K562 (cell line): ENCODE data around the gene PLK5. TPM values are rescaled to one million over a fixed set of nuclear protein-coding genes. Genes with fewer than 3 reads are reported as not detected.

Experiments
- ATAC-seq: fragments of 200-7000 bp; cut with Tn5 transposase; 3 replicates; pipeline ENCODE4 v1.9.1; 2020; ENCODE audit warnings: moderate library complexity
- BruUV-seq: library from RNA; stranded (reverse); fragments of 400-500 nt; replicated peaks from 2 replicates; lab custom pipeline; 2021; lab: Mats Ljungman, UMichigan
- CTCF ChIA-PET: fragments of 300-600 bp; formaldehyde crosslinking; extraction: SDS; loops from one replicate; lab custom pipeline; 2021; ENCODE audit warnings: low intra/inter-chr PET ratio; lab: Yijun Ruan, JAX
- POLR2A ChIA-PET: fragments of 300-600, 350-650 bp; sonication (Branson Sonifier 250); formaldehyde crosslinking; extraction: SDS; loops from one replicate; lab custom pipeline; 2021; ENCODE audit warnings: antibody characterized with exemption, inconsistent platforms; lab: Yijun Ruan, JAX
- DNase-seq, 4 experiments: peaks; one replicate each; pipeline versions ENCODE4 v3.0.0 to v3.0.0-alpha.2; 2011 to 2018; ENCODE audit warnings: low spot score in 3 of 4, mixed read lengths in 3 of 4; ENCODE audit errors: extremely low read depth in 1 of 4
- FAIRE-seq: peaks from 2 replicates; lab custom pipeline; 2011; peaks lifted over from hg19 to GRCh38; lab: Jason Lieb, UNC
- H2AFZ ChIP-seq: 2 replicates; pipeline ENCODE4 v1.6.0; 2011; ENCODE audit warnings: low read depth, low read length, control low read depth, inconsistent platforms
- H3K27ac ChIP-seq: fragments of 200-600 bp; 3 replicates; pipeline ENCODE4 v1.8.0; 2011; ENCODE audit warnings: low read depth, mild to moderate bottlenecking, control low read depth, inconsistent platforms, low read length, moderate library complexity, mixed read lengths; ENCODE audit errors: extremely low read depth
- H3K27me3 ChIP-seq, 2 experiments: fragments of 300-600 bp in 1 of 2; 2 replicates in 1 of 2; 3 replicates in 1 of 2; pipeline versions ENCODE4 v1.6.0 to v1.8.0; 2011; ENCODE audit warnings: inconsistent platforms in 2 of 2, low read length in 2 of 2, mild to moderate bottlenecking in 1 of 2, mixed read lengths in 1 of 2, moderate library complexity in 1 of 2; ENCODE audit not compliant: control insufficient read depth in 2 of 2, insufficient read depth in 2 of 2
- H3K36me3 ChIP-seq: fragments of 300-600 bp; 3 replicates; pipeline ENCODE4 v1.8.0; 2011; ENCODE audit warnings: mild to moderate bottlenecking, low read length, inconsistent platforms; ENCODE audit not compliant: control insufficient read depth, insufficient read depth
- H3K4me1 ChIP-seq, 2 experiments: fragments of 200-600 bp in 1 of 2; replicated peaks in 1 of 2; 2 replicates in 1 of 2; 3 replicates in 1 of 2; pipeline versions ENCODE4 v1.5.1 to v1.8.0; 2011; ENCODE audit warnings: inconsistent platforms in 2 of 2, low read length in 2 of 2, mild to moderate bottlenecking in 1 of 2, mixed read lengths in 1 of 2, moderate library complexity in 1 of 2; ENCODE audit not compliant: control insufficient read depth in 2 of 2, insufficient read depth in 2 of 2
- H3K4me2 ChIP-seq: 2 replicates; pipeline ENCODE4 v1.6.1; 2011; ENCODE audit warnings: low read length, control low read depth, inconsistent platforms, mixed read lengths; ENCODE audit not compliant: insufficient read depth
- H3K4me3 ChIP-seq: fragments of 200-600 bp; sonication (generic), shearing (Covaris generic); 2 replicates; pipeline ENCODE4 v1.5.1; 2016; ENCODE audit warnings: control low read depth, inconsistent platforms
- H3K79me2 ChIP-seq: fragments of 200-600 bp; 3 replicates; pipeline ENCODE4 v1.8.0; 2011; ENCODE audit warnings: low read length, inconsistent platforms; ENCODE audit not compliant: control insufficient read depth, insufficient read depth
- H3K9ac ChIP-seq, 2 experiments: 2 replicates each; pipeline versions ENCODE4 v1.6.0 to v1.6.1; 2011; ENCODE audit warnings: low read depth in 2 of 2, low read length in 2 of 2, control low read depth in 1 of 2, inconsistent platforms in 1 of 2, mild to moderate bottlenecking in 1 of 2, mixed read lengths in 1 of 2; ENCODE audit not compliant: insufficient read depth in 1 of 2
- H3K9me1 ChIP-seq: one replicate; pipeline ENCODE4 v1.6.0; 2011; ENCODE audit warnings: inconsistent platforms, mild to moderate bottlenecking, low read length, moderate library complexity; ENCODE audit not compliant: control insufficient read depth, insufficient read depth
- H3K9me3 ChIP-seq: replicated peaks from 2 replicates; pipeline ENCODE4 v1.5.1; 2011; ENCODE audit warnings: low read depth, low read length, inconsistent platforms; ENCODE audit not compliant: control insufficient read depth, insufficient read depth
- H4K20me1 ChIP-seq: replicated peaks from 2 replicates; pipeline ENCODE4 v1.6.1; 2011; ENCODE audit warnings: low read length, inconsistent platforms, mixed read lengths; ENCODE audit not compliant: control insufficient read depth, insufficient read depth
- BCOR ChIP-seq: fragments of 450-650 bp; IDR thresholded peaks from 2 replicates; pipeline ENCODE4 v1.6.1; 2016
- CEBPB ChIP-seq: fragments of 450-650 bp; IDR thresholded peaks from 2 replicates; pipeline ENCODE4 v1.6.1; 2016; ENCODE audit warnings: missing genetic modification characterization, missing compliant biosample characterization
- ETV5 ChIP-seq: sonication (generic); formaldehyde crosslinking; IDR thresholded peaks from 2 replicates; pipeline ENCODE4 v1.4.0; 2020; ENCODE audit warnings: low read depth, mild to moderate bottlenecking, missing genetic modification reagents
- POLR2AphosphoS2 ChIP-seq: IDR thresholded peaks from 2 replicates; pipeline ENCODE4 v1.6.1; 2012; ENCODE audit warnings: low read length, improper control_type of control experiment
- SFPQ ChIP-seq: fragments of 200-400 bp; formaldehyde crosslinking; IDR thresholded peaks from 2 replicates; pipeline ENCODE4 v1.6.1; 2017; ENCODE audit warnings: mild to moderate bottlenecking, low read depth, low read length, moderate library complexity
- SRSF9 ChIP-seq: fragments of 200-400 bp; formaldehyde crosslinking; IDR thresholded peaks from 2 replicates; pipeline ENCODE4 v1.6.1; 2017; ENCODE audit warnings: low read depth, low read length, borderline replicate concordance
- ZNF12 ChIP-seq: sonication (generic); formaldehyde crosslinking; IDR thresholded peaks from 2 replicates; pipeline ENCODE4 v1.4.0; 2020; ENCODE audit warnings: mild to moderate bottlenecking, missing genetic modification reagents
- ZNF75A ChIP-seq: fragments of 450-650 bp; formaldehyde crosslinking; IDR thresholded peaks from 2 replicates; pipeline ENCODE4 v1.4.0; 2020; ENCODE audit warnings: mild to moderate bottlenecking
- WGBS: fragments of 100-300 bp; shearing (Covaris generic); methylation state at CpG from one replicate; pipeline ENCODE4 v1.1.6; 2016; ENCODE audit warnings: low coverage, mixed read lengths; ENCODE audit not compliant: insufficient coverage; ENCODE audit errors: missing lambda C conversion rate; 5-methylcytosine and 5-hydroxymethylcytosine counted together
- in situ Hi-C: fragments of 300-500 bp; cut with MboI; formaldehyde crosslinking; loops from 4 replicates; pipeline ENCODE4 v1.15.0; 2018; ENCODE audit warnings: inconsistent platforms, mixed read lengths
- intact Hi-C: fragments of 100-400 bp; cut with micrococcal nuclease; formaldehyde crosslinking; loops from 2 replicates; pipeline ENCODE4 v1.14.2; 2022
- polyA plus RNA-seq, 8 experiments: library from polyadenylated mRNA; depleted of rRNA in 4 of 8; stranded (reverse) in 5 of 8; unstranded in 3 of 8; fragments of >200 nt; fragmentation: Nextera tagmentation in 2 of 8; fragmentation: Illumina TruSeq in 1 of 8; extraction: Ambion mirVana in 2 of 8; extraction: Trizol in 1 of 8; gene quantifications; 2 replicates each; pipeline versions ENCODE4 v1.2.1 to v1.2.3, GENCODE V29; 2011 to 2014; ENCODE audit warnings: inconsistent platforms in 1 of 8, missing spikeins in 1 of 8
- total RNA-seq, 7 experiments: library from RNA; depleted of rRNA in 6 of 7; stranded (reverse); fragments of >200 nt in 6 of 7; fragmentation: Illumina TruSeq in 2 of 7; extraction: Trizol in 2 of 7; gene quantifications; 2 replicates each; pipeline versions ENCODE4 v1.2.1 to v1.2.3, GENCODE V29; 2011 to 2021; ENCODE audit warnings: low replicate concordance in 1 of 7

Gene PLK5
- total and polyA plus RNA-seq, 9 of the 15 experiments (the other 6 are each of a cell fraction or from before 2014, with no cell fraction given), result 0.04 to 0.23 (median 0.11) TPM; not detected in 5

- intact Hi-C loops, result no loop called here
- no peak for TF ChIP-seq SFPQ
- peak; percentile 66 for TF ChIP-seq CEBPB (tag)
- TF ChIP-seq ZNF12 (CRISPR knock-in tag), result 0 out of 2 replicates have a peak, but pooled peaks have one; percentile 1
- 0 out of 2 replicates have a peak, but pooled peaks have one; percentile 20 for TF ChIP-seq BCOR
- TF ChIP-seq POLR2AphosphoS2, result no peak
- no peak for TF ChIP-seq SRSF9
- TF ChIP-seq ZNF75A (CRISPR knock-in tag), result no peak
- no peak for TF ChIP-seq ETV5 (CRISPR knock-in tag)
- Histone ChIP-seq H3K79me2 (no peaks in the 10 kb centered on the region), H3K27me3 (no peaks in the 10 kb centered on the region), H3K4me1 (peaks cover 9 to 66% of the 10 kb centered on the region in 2 experiments), H3K27ac (peak overlapping the region; percentile 68), H3K4me3 (peak overlapping the region; percentile 23), H2AFZ (peak overlapping the region; percentile 95), H3K9ac (peak overlapping the region; percentile 73 to 93), H4K20me1 (no peaks in the 10 kb centered on the region), H3K4me2 (peak overlapping the region; percentile 77), H3K9me3 (no peaks in the 10 kb centered on the region), H3K36me3 (peaks cover 10% of the 10 kb centered on the region; the same call in 2 of the 3 replicates), H3K9me1 (no peaks in the 10 kb centered on the region)
- no peak for FAIRE-seq
- ChIA-PET POLR2A (interaction anchor here (1.4 kb wide), 1 partner anchor 12 kb away, joined by 3 read pairs; the partner anchor contains the start of gene REEP6), CTCF (no interaction called here)
- in situ Hi-C loops, result no loop called here
- no TSS peak for BruUV-seq
- no peak for ATAC-seq
- WGBS, result 48% methylated on average over 14 of the region's 14 CpGs
- DNase-seq, result no peak
Measured at GRCh38 chr19:1502433-1503088, 21.3 kb upstream of the PLK5 start.
